GM21717 (cell line): Measurements from ENCODE around the gene COL28A1.
"Not testable (repeated sequence)": the region's sequence is repeated elsewhere in the genome, so short reads cannot be mapped to it uniquely, and the experiment has no call there.

Source experiments
- ATAC-seq: cut with Tn5 transposase; IDR thresholded peaks from one replicate; pipeline ENCODE4 v1.9.1; 2021; ENCODE audit warnings: mild to moderate bottlenecking, moderate library complexity; ENCODE audit not compliant: unreplicated experiment

Gene COL28A1

GRCh38 chr7:7421826-7422225 lies 113.8 kb downstream of the COL28A1 start:
- ATAC-seq, result no peak

- ATAC-seq, result no peak
Measured at GRCh38 chr7:7418997-7419396, 116.7 kb downstream of the COL28A1 start.

- ATAC-seq, result no peak
Measured at GRCh38 chr7:7417851-7418250, 117.8 kb downstream of the COL28A1 start.

DNA sequence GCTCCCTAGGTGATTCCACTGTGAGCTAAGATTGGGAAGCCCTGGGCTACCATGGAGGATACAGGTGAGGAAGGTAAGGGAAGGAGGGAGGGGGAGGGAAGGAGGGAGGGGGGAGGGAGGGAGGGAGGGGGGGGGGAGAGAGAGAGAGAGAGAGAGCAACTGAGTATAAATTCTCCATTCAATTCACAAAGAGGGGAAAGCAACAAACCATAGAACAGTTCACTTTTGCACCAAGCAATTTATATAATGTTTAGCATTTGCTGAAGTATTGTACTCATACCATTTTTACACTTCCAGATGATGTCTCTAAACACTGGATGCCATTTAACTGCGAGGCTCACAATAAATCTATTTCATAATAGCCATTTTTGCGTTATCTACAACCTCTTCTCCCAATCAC lies 118.3 kb downstream of the COL28A1 start:
- no peak for ATAC-seq

DNA sequence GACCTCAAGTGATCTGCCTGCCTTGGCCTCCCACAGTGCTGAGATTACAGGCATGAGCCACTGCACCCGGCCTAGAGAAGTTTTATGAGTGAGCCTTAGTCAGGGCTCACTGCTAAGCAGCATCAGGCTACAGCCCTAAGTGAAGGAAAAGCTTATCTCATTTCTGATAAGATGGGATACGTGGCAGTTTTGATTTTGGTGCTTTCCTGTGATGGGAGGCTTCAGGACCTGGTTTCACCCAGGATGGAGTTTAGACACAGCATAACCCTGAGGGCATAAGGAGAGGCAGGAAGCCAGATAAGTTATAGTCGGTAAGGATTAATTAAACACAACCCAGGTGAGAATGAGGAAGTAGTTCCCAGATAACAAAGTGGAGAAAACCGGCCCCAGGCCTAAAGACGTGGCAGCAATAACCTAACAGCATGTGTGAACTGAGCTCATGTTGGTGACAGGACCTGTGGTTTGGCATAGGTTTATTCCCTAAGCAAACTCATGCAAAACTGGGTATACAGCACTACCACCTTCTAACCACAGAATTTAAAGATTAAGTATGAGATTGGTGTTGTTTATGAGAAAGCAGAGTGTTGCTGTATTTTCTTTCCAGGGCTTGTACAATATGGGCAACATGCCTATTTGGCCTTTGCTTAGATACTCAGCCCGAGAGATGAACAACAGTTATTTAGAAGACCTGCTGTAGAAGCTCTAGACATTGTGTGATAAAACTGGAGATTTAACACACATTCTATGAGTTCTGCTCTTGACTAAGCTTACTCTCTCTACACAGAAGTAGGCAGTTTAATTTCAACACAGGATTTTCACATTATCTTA lies 119.4 kb downstream of the COL28A1 start:
- ATAC-seq, result no peak

- ATAC-seq, result no peak
Measured at GRCh38 chr7:7414791-7415603, 120.7 kb downstream of the COL28A1 start.

- no peak for ATAC-seq
Measured at GRCh38 chr7:7408001-7408770, 127.5 kb downstream of the COL28A1 start.

GRCh38 chr7:7405461-7405860 lies 130.2 kb downstream of the COL28A1 start:
- ATAC-seq, result no peak

DNA sequence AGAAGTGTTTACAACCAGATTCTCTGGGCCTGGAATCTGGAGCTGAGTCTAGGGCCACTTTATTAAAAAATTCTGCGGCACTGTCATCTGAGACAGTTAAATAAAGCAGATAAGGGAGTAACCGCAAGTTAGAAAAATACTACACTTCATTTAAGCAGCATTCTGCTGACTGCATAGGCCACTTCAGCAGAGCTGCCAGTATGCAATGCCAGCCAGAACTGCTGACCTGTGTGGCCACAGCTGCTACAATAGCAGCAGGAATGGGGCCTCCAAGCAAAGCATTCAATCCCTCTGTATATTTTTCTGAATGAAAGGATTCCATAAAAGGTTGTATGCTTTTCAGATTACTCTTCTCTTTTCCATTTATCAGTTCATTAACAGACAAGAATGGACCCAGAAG lies 136.0 kb downstream of the COL28A1 start:
- ATAC-seq, result no peak

DNA sequence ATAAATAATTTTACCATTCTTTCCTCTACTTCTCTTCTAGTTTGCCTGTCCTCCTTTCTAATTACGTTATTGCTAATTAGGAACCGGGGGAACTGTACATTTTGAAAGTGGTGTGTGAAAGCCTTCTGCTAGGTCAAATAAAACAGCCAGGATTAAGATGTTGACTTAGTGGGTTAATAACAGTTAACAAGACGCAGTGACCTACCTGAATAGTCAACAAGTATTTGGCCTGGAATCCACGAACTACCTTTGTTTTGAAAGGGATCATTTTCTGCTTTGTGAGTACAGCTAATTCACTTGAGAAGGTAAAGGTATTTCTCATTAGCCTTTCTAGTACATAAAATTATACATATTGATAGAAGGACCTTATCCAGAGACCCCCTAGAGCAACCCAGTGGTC lies 139.9 kb downstream of the COL28A1 start:
- no peak for ATAC-seq

- ATAC-seq, result not testable (repeated sequence)
Measured at GRCh38 chr7:7388164-7388563, 147.5 kb downstream of the COL28A1 start.

GRCh38 chr7:7385421-7385820 lies 150.3 kb downstream of the COL28A1 start:
- ATAC-seq, result no peak

DNA sequence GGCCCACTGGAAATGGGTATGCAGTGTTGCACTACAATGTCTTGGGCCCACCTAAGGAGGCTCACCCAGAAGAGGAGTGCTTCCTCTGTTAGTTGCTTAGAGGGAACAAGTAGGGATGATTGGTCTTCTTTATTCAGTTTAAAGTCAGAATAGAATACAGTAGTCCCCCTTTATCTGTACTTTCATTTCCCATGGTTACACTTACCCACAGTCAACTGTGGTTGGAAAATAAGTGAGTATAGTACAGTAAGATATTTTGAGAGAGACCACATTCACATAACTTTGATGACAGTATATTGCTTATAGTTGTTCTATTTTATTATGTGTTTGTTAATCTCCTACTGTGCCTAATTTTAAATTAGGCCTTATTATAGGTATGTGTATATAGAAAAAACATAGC lies 151.4 kb downstream of the COL28A1 start:
- no peak for ATAC-seq

- ATAC-seq, result no peak
Measured at GRCh38 chr7:7375538-7375937, 160.1 kb downstream of the COL28A1 start.

- ATAC-seq, result no peak
Measured at GRCh38 chr7:7370076-7370475, 165.6 kb downstream of the COL28A1 start.

- no peak for ATAC-seq
Measured at GRCh38 chr7:7369134-7369533, 166.5 kb downstream of the COL28A1 start.

GRCh38 chr7:7354674-7355073 lies 181.0 kb downstream of the COL28A1 start:
- ATAC-seq, result no peak

- no peak for ATAC-seq
Measured at GRCh38 chr7:7352845-7353244, 182.8 kb downstream of the COL28A1 start.

DNA sequence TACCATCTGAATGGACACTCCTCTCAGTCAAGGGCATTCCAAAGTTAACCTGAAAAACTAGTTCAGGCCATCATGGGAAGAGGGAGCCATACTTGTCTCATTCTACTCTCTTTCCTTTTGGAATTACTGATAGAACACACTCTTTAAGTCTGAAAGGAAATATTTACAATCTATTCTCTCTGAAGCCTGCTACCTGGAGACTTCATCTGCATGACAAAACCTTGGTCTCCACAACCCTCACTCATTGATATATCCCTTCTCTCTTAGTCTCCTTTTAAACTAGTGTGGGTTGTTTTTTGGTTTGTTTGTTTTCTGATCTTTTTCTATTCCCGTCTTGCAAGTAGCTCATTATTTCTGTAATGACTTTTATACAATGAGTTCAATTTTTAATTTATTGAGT lies 183.8 kb downstream of the COL28A1 start:
- ATAC-seq, result no peak

- ATAC-seq, result no peak
Measured at GRCh38 chr7:7351156-7351555, 184.5 kb downstream of the COL28A1 start.

- no peak for ATAC-seq
Measured at GRCh38 chr7:7349156-7349555, 186.5 kb downstream of the COL28A1 start.
